Mesendoderm (in vitro differentiated cells): ENCODE measurements around the gene C4orf36.

Source experiments
- DNase-seq: peaks from one replicate; pipeline ENCODE4 v3.0.0; 2013
- H2AK5ac ChIP-seq: 2 replicates; pipeline ENCODE4 v1.6.1; 2013; ENCODE audit warnings: low read length, inconsistent platforms
- H2BK120ac ChIP-seq: 2 replicates; pipeline ENCODE4 v1.6.1; 2013; ENCODE audit warnings: low read depth, mild to moderate bottlenecking, low read length, moderate library complexity, mixed read lengths
- H2BK15ac ChIP-seq: replicated peaks from 2 replicates; pipeline ENCODE4 v1.6.1; 2013; ENCODE audit warnings: low read depth, mild to moderate bottlenecking, moderate library complexity
- H2BK5ac ChIP-seq: 2 replicates; pipeline ENCODE4 v1.6.1; 2013; ENCODE audit warnings: low read length, inconsistent platforms
- H3K18ac ChIP-seq: 2 replicates; pipeline ENCODE4 v1.6.1; 2013; ENCODE audit warnings: mild to moderate bottlenecking, low read length, mixed read lengths
- H3K23ac ChIP-seq: one replicate; pipeline ENCODE4 v1.6.1; 2013; ENCODE audit warnings: low read length
- H3K27ac ChIP-seq: 2 replicates; pipeline ENCODE4 v1.5.1; 2013; ENCODE audit warnings: low read depth, mild to moderate bottlenecking, inconsistent platforms, low read length, moderate library complexity
- H3K27me3 ChIP-seq: 2 replicates; pipeline ENCODE4 v1.6.1; 2013; ENCODE audit warnings: low read length, control low read depth, mild to moderate bottlenecking, inconsistent platforms; ENCODE audit not compliant: insufficient read depth, poor library complexity
- H3K36me3 ChIP-seq: 2 replicates; pipeline ENCODE4 v1.6.1; 2013; ENCODE audit warnings: low read length, inconsistent platforms; ENCODE audit not compliant: control insufficient read depth, insufficient read depth
- H3K4ac ChIP-seq: one replicate; pipeline ENCODE4 v1.6.1; 2013; ENCODE audit warnings: low read depth, mild to moderate bottlenecking, low read length, moderate library complexity
- H3K4me1 ChIP-seq: 2 replicates; pipeline ENCODE4 v1.6.1; 2013; ENCODE audit warnings: low read depth, low read length, inconsistent platforms; ENCODE audit not compliant: control insufficient read depth
- H3K4me2 ChIP-seq: 2 replicates; pipeline ENCODE4 v1.6.1; 2013; ENCODE audit warnings: low read length
- H3K4me3 ChIP-seq: 2 replicates; pipeline ENCODE4 v1.5.1; 2013; ENCODE audit warnings: mild to moderate bottlenecking, low read length
- H3K56ac ChIP-seq: one replicate; pipeline ENCODE4 v1.6.1; 2013; ENCODE audit warnings: low read length
- H3K79me1 ChIP-seq: 2 replicates; pipeline ENCODE4 v1.6.1; 2013; ENCODE audit warnings: low read length, inconsistent platforms
- H3K79me2 ChIP-seq: 2 replicates; pipeline ENCODE4 v1.6.1; 2013; ENCODE audit warnings: mild to moderate bottlenecking, low read length; ENCODE audit not compliant: control insufficient read depth, insufficient read depth
- H3K9ac ChIP-seq: 2 replicates; pipeline ENCODE4 v1.6.1; 2013; ENCODE audit warnings: low read length, inconsistent platforms
- H4K5ac ChIP-seq: one replicate; pipeline ENCODE4 v1.6.1; 2013; ENCODE audit warnings: low read length
- H4K8ac ChIP-seq: one replicate; pipeline ENCODE4 v1.6.1; 2013; ENCODE audit warnings: low read depth, mild to moderate bottlenecking, control low read depth, low read length, moderate library complexity
- WGBS: extraction: QIAGEN DNeasy Blood & Tissue Kit; methylation state at CpG from one replicate; pipeline ENCODE4 v1.1.7; 2013; ENCODE audit warnings: low lambda C conversion rate, missing lambda C conversion rate; ENCODE audit not compliant: insufficient coverage; ENCODE audit errors: extremely low coverage; 5-methylcytosine and 5-hydroxymethylcytosine counted together

Gene C4orf36

DNA sequence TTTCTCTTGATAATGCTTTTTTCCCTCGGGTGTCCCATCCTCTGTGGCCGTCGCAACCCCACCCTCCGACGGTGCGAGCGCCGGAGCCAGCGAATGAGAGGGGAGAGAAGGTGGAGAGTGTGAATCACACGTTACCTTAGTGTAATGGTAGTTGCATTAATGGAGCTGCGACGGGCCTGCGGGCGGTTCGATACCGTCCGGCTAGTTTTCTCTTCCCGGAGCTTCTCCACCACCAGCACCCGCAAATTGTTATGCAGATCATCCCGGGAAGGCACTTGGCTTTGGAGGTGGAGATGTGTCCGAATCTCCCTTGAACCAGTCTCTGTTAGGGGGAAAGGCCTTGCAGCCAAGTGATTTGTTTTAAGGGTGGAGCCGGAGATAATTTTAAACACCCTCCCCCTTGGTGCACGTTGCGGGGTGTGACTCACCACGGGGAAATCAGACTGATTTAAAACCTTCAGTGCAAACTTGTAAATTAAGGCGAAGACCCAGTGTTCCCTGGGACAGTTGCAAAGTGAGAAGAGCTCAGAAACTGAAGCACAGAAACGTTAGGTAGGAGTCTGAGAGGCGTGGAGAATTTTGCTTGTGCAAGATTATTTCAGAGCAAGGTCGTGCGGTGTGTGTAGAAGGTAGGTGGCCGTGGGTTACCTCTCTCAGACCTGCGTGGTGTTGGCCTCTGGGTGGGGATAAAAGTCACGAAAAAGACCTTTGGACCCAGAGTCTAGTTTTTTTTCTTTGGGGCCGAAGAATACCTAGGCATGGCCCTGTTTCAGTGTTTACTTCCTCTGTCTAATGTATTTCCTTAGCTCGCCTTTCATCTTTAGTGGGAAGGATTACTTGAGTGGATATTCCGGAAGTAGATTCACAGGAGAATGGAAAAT, 43.9 kb upstream of the C4orf36 start:
- H2BK120ac ChIP-seq: peak overlapping the region; percentile 24
- peak overlapping the region; percentile 95 for H3K27ac ChIP-seq
- peak overlapping the region; percentile 95 for H3K9ac ChIP-seq
- H3K79me1 ChIP-seq: peaks cover 6% of the 10 kb centered on the region
- peak overlapping the region; percentile 37 for H3K4ac ChIP-seq
- peak overlapping the region; percentile 76 for H3K23ac ChIP-seq
- peaks cover 30% of the 10 kb centered on the region for H3K79me2 ChIP-seq
- H3K4me1 ChIP-seq: peaks cover 7% of the 10 kb centered on the region
- peak; percentile 90 for DNase-seq
- peak overlapping the region; percentile 78 for H4K5ac ChIP-seq
- peak overlapping the region; percentile 80 for H3K4me3 ChIP-seq
- H3K18ac ChIP-seq: peak overlapping the region; percentile 54
- H2BK5ac ChIP-seq: peak overlapping the region; percentile 79
- no peak overlapping the region for H4K8ac ChIP-seq
- no peak overlapping the region for H2AK5ac ChIP-seq
- no peaks in the 10 kb centered on the region for H3K36me3 ChIP-seq
- H3K4me2 ChIP-seq: peak overlapping the region; percentile 94
- H2BK15ac ChIP-seq: no peak overlapping the region
- no peaks in the 10 kb centered on the region for H3K27me3 ChIP-seq
- peak overlapping the region; percentile 97 for H3K56ac ChIP-seq
- WGBS: no CpG with 5 or more reads among the region's 36 CpGs

DNA sequence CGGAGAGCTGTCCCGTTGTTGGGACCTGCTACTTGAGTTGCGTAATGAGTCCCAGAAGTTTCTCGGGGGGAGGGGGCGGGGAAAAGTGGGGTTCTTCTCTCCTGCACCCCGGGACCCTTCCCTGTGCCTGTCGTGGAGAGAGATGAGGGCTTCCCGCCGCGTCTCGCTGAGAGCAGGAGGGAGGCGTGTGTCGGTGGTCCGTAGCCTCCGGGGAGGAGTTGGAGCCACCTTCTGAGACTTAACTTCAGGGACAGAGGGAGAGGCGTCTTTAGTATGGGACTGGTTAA, 43.3 kb upstream of the C4orf36 start:
- H3K27ac ChIP-seq: peak overlapping the region; percentile 95
- no peak for DNase-seq

DNA sequence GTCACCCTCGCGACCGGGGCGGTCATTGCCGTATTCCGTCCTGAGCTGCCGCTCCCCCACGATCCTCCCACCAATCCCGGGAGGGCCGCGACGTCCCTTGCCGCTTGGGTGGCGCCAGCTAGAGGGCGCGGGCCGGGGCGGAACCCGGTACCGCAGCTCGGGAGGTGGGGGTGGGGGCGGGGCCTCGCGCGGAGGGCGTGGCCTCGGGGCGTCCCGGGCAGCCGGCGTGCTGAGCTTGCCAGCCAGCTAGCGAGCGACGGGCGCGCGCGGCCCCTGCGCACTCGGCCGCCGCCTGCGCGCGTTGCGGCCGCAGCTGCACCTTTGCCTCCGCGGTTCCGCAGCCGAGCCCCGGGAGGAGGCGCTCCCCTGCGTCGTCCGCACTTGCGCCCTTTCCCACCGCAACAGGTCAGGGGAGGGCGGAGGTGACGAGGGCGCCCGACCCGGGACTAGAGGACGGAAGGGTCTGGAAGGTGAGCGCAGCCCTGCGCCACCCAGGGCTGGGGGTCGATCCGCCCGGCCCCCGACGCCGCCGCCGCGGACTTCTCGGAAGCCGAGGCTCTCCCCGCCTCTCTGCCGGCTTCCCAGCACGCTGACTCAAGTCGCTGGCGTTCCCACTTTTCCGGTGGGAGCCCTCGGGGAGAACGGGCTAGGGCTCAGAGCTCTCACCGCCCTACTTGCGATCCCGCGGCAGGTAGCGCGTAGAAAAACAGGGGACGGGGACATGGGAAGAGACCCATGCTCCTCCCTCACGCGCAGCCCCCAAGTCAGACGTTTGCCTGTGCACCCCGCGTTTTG, 42.7 kb upstream of the C4orf36 start, which contains the start of gene AFF1:
AFF1 (plus strand) TSS at position 241 of the 795 bp plus-strand sequence. CDS start 13,523 bp downstream, outside the sequence.
- Histone ChIP-seq H3K27ac (peak within 1 kb of the TSS; percentile 95), H3K4me1 (peaks cover 5% of the 10 kb centered on the region), H2BK5ac (peak within 1 kb of the TSS; percentile 89), H3K56ac (peak within 1 kb of the TSS; percentile 97), H3K23ac (peak within 1 kb of the TSS; percentile 95), H3K4me2 (peak within 1 kb of the TSS; percentile 94), H4K8ac (no peak within 1 kb of the TSS), H3K79me1 (peaks cover 6% of the 10 kb centered on the region), H3K18ac (peak within 1 kb of the TSS; percentile 88), H2AK5ac (no peak within 1 kb of the TSS), H3K27me3 (no peaks in the 10 kb centered on the region), H3K79me2 (peaks cover 20% of the 10 kb centered on the region), H2BK15ac (no peak within 1 kb of the TSS), H3K4me3 (peak within 1 kb of the TSS; percentile 80), H3K36me3 (no peaks in the 10 kb centered on the region), H3K4ac (peak within 1 kb of the TSS; percentile 46), H3K9ac (peak within 1 kb of the TSS; percentile 95), H2BK120ac (no peak within 1 kb of the TSS), H4K5ac (no peak within 1 kb of the TSS)
- WGBS: no CpG with 5 or more reads among the region's 97 CpGs
- DNase-seq: peak; percentile 98

More for the DNA sequence above, 43.3 kb upstream of the C4orf36 start:
- Histone ChIP-seq H3K4me3 (peak overlapping the region; percentile 80), H3K23ac (peak overlapping the region; percentile 95), H2BK120ac (no peak overlapping the region), H3K4me1 (peaks cover 7% of the 10 kb centered on the region), H3K79me2 (peaks cover 25% of the 10 kb centered on the region), H3K56ac (peak overlapping the region; percentile 97), H2AK5ac (no peak overlapping the region), H3K79me1 (peaks cover 6% of the 10 kb centered on the region), H3K4me2 (peak overlapping the region; percentile 94), H4K8ac (no peak overlapping the region), H4K5ac (no peak overlapping the region), H3K18ac (peak overlapping the region; percentile 55), H3K36me3 (no peaks in the 10 kb centered on the region), H2BK15ac (no peak overlapping the region), H3K27me3 (no peaks in the 10 kb centered on the region), H3K9ac (peak overlapping the region; percentile 95), H3K4ac (peak overlapping the region; percentile 46), H2BK5ac (peak overlapping the region; percentile 89)
- WGBS: no CpG with 5 or more reads among the region's 16 CpGs

DNA sequence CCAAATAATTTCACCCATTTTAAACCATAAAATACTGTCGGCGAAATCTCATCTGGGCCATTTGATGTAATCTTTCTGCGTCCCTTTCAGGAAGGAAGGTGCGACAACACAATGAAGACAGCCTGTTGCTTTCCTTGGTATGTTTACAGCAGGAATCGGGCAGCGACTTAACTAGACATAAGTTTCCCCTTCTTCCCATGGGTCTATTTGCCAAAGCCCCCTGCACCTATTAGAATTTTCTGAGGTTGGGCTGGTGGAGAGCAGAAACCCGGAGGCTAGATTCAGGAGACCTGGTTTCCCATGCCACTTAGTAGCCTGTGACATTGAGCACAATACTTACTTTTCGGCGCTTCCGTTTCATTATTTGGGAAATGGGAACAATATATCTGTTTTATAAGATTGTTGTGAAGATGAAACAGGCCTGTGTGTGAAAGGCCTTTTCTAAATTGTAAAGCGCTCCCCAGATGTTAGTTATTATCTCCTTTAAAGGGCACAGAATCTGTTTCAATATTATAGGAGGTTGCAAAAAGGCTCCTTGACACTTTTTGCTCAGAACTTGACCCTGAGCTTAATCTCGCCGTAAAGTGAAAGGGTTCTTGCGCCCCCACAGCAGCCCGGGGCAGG, 42.0 kb upstream of the C4orf36 start:
- H3K4me2 ChIP-seq: peak overlapping the region; percentile 28
- no peak overlapping the region for H4K8ac ChIP-seq
- H3K4ac ChIP-seq: no peak overlapping the region
- no peak overlapping the region for H2BK120ac ChIP-seq
- H3K79me1 ChIP-seq: peaks cover 1% of the 10 kb centered on the region
- H3K79me2 ChIP-seq: peaks cover 15% of the 10 kb centered on the region
- H3K23ac ChIP-seq: no peak overlapping the region
- peak; percentile 58 for DNase-seq
- H2AK5ac ChIP-seq: no peak overlapping the region
- no peak overlapping the region for H4K5ac ChIP-seq
- peak overlapping the region; percentile 41 for H3K4me3 ChIP-seq
- peak overlapping the region; percentile 57 for H3K56ac ChIP-seq
- H3K27ac ChIP-seq: peak overlapping the region; percentile 56
- no CpG with 5 or more reads among the region's 15 CpGs for WGBS
- H3K4me1 ChIP-seq: no peaks in the 10 kb centered on the region
- H2BK15ac ChIP-seq: no peak overlapping the region
- peak overlapping the region; percentile 50 for H3K9ac ChIP-seq
- H3K18ac ChIP-seq: peak overlapping the region; percentile 88
- H2BK5ac ChIP-seq: no peak overlapping the region
- no peaks in the 10 kb centered on the region for H3K27me3 ChIP-seq
- H3K36me3 ChIP-seq: no peaks in the 10 kb centered on the region

DNA sequence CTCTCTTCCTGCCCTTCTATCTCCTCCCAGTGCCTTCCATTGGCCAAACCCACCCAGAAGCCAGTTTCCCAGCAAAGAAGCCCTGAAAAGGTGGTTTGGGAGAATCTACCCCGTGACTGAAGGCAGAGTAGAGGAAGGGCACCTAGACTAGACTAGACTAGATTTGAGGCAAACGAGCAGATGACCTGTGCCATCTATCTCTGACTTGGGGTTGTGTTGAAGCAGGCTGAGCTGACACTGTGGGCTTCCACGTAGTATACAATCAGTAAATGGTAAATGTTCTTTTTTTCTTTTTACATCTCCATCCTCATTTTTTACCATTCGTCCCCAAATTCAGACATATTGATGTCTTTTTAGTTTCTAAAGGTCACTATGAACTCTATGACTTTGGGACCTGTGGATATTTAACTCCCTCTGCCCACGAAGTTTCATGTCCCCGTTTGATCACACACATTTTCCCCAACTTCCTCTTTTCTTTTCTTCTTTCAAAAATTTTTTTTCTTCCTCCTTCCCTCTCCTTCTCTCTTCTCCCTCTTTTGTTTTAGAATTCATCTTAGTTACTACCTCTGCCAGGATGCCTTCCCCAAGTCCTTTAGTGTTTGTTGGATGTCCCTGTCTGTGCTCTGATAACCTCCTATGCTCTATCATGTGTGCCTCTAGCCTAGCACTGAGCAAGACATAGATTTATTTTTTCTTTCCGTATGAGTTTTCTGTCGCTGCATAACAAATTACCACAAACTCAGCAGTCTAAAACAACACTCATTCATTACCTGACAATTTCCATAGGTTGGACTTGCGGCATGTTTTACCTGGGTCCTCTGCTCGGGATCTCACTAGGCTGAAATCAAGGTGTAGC, 36.4 kb upstream of the C4orf36 start:
- Histone ChIP-seq H3K23ac (no peak overlapping the region), H3K27me3 (no peaks in the 10 kb centered on the region), H3K56ac (no peak overlapping the region), H3K36me3 (no peaks in the 10 kb centered on the region), H2BK120ac (no peak overlapping the region), H3K4ac (no peak overlapping the region), H3K79me1 (no peaks in the 10 kb centered on the region), H2BK15ac (no peak overlapping the region), H3K4me2 (no peak overlapping the region), H3K4me3 (no peak overlapping the region), H2AK5ac (no peak overlapping the region), H3K18ac (no peak overlapping the region), H3K9ac (no peak overlapping the region), H3K4me1 (no peaks in the 10 kb centered on the region), H4K8ac (no peak overlapping the region), H3K79me2 (no peaks in the 10 kb centered on the region), H2BK5ac (no peak overlapping the region), H4K5ac (no peak overlapping the region), H3K27ac (no peak overlapping the region)
- DNase-seq: no peak
- 100% methylated on average over 2 of the region's 10 CpGs for WGBS
